ENCODE measurements around the gene RTN4IP1.
"Not testable (repeated sequence)": the region's sequence is repeated elsewhere in the genome, so short reads cannot be mapped to it uniquely, and the experiment has no call there.

The RTN4IP1 gene, protein sequence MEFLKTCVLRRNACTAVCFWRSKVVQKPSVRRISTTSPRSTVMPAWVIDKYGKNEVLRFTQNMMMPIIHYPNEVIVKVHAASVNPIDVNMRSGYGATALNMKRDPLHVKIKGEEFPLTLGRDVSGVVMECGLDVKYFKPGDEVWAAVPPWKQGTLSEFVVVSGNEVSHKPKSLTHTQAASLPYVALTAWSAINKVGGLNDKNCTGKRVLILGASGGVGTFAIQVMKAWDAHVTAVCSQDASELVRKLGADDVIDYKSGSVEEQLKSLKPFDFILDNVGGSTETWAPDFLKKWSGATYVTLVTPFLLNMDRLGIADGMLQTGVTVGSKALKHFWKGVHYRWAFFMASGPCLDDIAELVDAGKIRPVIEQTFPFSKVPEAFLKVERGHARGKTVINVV

DNA sequence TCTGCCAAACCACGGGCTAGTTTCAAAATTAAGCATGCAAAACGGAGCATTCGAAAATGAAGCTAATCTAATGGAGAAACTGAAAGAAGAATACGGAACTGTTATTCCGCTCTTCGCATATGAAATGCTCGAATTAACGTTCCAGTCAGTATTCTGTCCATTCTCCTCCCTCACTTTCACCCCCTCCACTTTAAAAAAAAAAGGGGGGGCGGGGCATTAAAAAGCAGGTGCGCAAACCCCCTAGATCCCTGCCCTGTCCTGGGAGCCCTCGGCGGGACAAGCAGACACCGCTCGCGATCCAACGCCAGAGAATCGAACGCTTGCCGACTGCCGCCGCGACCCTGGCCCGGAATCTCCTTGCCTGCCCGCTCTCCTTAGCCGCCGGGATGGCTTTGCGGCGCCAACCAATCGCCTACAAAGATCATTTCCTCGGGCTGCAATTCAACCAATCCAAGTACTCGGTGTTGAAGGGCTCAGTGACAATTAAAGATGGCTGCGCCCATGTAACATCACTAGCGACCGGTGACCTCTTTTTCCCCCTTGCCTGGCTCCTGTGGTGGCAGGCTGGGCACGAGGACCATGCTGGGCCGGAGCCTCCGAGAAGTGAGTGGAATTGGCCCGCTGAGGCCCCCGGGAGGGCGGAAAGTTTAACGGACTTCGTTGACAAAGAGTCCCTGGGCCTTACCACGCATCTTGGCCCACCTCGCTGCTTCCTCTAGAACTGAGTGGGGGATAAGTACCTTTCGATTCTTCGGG lies at the start of gene RTN4IP1, which contains the start of gene QRSL1:
Gene RTN4IP1, minus strand, starts transcription at position 396 of the 756 bp plus-strand sequence. CDS start 477 bp downstream, outside the sequence.
Gene QRSL1, plus strand, starts transcription at position 476 of the 756 bp plus-strand sequence. Its CDS starts 104 bp downstream, at position 580.
- DNase-seq = peak; percentile 83

DNA sequence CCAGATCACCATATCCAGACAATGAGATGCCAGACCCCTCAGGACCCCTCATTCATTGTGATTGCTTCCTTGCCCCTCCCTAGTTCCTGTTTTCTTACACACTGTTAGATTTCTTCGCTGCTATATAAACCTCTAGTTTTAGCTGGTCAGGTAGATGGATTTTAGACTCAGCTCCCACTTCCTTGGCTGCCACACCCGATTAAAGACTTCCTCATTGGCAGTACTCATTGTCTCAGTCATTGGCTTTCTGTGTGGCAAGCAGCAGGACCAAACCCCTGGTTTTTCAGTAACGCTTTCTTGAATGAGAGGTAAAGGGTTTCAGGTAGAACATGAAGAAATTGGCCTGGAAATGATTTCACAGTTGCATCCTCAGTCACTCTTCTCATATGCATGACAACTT lies 48.0 kb upstream of the RTN4IP1 start:
- DNase-seq = no peak

DNA sequence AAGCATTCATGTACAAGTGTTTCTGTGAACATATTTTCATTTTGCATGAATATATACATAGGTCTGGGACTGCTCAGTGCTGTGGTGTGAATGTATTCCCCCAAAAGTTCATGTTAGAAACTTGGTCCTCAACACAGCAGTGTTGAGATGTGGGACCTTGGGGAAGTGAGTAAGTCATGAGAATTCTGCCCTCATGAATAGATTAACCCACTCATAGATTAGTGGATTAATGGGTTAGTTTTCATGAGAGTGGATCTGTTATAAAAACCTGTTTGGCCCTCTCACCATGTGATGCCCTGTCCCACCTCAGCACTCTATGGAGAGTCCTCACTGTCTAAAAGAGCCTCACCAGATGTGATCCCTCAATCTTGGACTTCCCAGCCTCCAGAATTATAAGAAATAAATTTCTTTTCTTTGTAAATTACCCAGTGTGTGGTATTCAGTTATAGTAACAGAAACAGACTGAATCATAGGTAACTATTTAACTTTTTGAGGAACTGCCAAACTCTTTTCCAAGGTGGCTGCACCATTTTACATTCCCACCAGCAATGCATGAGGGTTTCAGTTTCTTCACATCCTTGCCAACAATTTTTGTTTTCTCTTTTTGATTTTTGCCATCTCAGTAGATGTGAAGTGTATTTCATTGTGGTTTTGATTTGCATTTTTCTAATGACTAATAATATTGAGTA lies 45.4 kb upstream of the RTN4IP1 start:
- DNase-seq = no peak

DNA sequence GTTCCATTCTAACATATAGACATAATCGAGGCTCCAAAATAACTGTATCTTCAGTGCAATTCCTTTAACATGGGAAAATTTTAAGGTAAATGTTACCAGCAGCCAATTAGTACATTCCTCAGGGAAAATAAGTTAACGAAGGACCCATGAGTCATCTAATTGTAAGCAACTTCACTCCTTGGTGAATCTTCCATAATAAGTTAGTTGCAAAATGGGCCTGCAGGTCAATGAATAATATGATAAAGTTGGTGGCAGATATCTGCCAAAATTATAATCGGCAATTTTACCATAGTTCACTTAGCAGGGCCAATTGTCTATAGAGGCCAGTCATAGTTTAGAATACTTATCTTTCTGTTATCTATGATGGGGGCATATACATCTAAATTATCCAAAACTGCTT lies 42.4 kb upstream of the RTN4IP1 start:
- DNase-seq = no peak

DNA sequence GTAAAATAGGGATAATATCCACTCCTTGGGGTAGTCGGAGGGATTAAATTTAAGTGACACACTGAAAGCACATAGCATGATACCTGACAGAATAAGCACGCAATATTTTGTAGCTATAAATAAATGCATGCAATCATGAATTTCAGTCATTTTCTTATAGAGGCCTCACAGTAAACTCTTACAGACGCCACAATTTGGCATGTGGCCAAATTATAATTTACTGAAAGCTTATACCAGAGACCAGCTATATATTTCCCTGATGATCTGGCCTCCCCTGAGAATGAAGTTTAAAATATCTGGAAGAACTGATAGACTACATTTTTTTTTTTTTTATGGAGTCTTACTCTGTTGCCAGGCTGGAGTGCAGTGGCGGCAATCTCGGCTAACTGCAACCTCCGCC lies 40.9 kb upstream of the RTN4IP1 start:
- peak; percentile 14 for DNase-seq

DNA sequence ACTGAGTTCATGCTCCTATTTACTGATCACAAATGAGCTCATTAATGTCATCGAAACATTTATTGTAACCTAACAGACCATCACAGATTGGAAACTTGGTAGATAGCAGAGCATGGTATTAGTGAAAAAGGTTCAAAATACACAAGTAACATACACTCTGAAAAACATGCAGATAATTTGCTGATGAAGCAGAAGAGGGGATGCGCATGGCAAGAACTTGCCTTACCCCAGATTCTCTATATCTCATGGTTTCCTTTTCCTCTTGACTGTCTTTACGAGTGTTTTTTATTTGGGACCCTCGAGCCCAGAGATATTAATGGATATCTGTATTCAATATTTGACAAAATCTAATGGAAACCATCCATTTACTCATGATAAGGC lies 37.7 kb upstream of the RTN4IP1 start:
- DNase-seq = no peak

DNA sequence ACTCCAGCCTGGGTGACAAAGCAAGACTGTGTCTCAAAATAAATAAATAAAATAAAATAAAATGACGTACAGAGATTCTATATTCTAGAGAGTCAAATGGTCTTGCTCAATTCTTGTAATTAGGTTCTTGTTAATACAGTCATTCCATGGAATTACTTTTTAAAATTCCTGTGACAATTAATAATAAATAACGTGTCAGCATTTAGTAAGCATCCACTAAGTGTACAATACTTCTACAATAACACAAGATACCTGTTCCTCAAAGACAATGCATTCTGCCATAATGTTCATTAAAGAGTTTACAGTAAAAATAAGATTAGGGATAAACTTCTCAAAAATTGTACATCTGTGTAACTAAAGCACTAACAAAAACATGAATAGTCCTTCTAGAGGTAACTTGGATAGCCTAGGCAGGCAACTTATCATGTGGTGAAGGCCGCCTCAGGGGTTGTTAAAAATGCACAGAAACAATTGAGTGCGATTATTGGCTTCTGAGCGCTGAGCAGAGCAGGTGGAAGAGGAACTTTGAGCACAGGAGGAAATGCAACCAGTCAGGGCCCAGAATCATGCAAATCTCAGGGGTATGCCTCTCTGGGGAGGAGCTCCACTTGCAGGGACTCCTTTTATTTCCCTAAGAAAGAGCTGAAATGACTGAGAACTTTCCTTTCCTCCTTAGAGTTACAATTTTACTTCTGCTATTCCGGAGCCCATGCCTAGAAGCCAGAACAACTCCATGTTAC lies 37.2 kb upstream of the RTN4IP1 start:
- DNase-seq = no peak

DNA sequence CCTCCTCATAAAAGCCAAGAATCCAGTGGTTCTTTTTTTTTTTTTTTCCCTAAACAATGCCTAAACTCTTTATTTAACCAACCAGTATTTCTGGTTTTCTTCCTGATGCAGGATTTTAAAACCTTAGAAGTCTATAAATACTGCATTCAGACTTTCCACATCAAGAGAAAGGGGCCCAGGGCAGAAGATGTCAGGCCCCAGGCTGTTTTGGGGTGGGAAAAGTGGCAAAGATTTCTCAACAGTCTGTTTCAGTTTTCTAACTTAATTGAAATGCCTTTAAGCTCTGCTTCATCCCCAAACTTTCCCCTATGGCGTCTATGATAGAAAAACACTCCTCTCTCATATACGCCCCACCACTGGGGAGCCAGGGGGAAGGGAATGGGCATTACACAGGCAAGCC lies 33.2 kb upstream of the RTN4IP1 start:
- no peak for DNase-seq

DNA sequence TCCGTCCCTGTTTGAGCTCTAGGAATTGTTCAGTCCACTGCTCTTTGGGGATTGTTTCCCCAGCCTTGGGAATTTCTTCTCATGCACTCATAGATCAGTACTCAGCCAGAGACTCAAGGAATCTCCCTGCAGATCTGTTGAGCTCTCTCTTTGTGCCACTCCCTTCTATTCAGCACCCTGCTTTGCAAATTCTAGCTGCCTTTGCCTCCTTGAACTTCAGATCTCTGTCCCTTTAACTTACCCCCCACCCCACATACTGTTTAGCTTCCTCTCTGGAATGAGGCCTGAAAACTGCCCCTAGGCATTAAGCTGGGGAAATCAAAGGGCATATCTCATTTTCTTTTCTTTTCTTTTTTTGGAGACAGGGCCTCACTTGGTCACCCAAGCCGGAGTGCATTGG lies 30.6 kb upstream of the RTN4IP1 start:
- DNase-seq = no peak

DNA sequence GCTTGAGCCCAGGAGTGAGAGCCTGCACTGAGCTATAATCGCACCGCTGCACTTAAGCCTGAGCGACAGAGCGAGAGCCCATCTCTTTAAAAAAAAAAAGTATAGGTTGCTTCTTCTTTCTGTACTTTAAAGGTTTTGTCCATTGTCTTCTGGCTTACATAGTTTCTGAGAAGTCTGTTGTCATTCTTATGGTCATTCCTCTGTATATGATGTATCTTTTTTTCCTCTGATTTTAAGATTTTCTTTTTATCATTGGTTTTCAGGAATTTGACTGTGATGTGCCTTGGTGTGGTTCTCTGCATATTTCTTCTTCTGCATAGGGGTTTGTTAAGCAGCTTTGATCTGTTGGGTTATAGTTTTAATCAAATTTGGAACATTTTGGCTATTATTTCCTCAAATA lies 29.2 kb upstream of the RTN4IP1 start:
- DNase-seq = no peak

DNA sequence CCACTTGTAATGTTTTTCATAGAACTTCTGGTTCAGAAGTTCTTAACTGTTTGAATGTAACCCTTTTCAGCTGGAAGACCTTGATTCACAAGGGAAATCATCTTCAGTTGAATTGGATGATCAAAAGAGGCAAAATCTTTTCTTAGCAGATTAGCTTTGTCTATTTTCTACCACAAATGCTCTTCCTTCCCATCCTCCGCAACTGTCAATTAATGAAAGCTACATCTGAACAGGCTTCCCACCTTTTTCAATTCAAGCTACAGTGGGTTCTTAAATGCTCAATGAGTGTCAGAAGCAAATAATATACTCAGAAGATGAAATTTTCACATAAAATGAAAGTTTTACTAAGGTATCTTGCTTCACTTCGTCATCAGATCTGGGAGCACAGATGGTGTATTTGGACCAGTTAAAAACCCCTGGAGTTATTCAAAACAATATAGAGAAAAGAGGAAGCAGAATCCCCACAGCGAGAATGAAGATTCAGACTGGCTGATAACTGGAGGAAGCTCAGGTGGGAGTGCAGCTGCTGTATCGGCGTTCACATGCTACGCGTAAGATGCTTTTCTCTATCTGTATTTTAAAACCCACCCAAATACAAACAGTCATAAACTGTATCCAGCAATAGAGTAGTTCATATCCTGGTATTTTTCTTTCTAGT lies 19.5 kb upstream of the RTN4IP1 start:
- DNase-seq = no peak

DNA sequence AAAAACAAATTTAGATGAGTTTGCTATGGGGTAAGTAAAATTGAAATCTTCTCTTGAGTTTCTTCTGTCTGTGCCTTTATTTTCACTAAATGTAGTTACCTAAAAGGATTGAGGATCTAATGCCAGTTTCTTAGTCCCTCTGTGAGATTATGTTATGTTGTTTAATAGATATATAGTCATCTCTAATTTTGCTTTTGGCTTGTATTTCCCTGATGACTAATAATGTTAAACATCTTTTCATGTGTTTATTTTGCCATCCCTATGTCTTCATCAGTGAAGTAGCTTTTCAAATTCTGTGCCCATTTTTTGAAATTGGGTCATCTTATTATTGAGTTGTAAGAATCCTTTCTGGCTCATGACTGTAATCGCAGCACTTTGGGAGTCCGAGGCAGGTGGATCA lies 13.8 kb upstream of the RTN4IP1 start:
- no peak for DNase-seq

DNA sequence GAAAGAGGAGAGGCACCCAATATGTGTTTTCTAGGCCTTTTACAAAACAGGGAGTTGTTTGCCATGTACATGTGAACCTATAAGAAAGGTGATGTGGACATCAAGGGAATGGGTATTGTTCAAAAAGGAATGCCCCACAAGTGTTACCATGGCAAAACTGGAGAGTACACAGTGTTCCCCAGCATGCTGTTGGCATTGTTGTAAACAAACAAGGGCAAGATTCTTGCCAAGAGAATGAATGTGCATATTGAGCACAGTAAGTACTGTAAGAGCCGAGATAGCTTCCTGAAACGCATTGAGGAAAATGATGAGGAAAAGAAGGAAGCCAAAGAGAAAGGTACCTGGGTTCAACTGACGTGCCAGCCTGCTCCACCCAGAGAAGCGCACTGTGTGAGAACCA lies 13.2 kb upstream of the RTN4IP1 start:
- DNase-seq = no peak

DNA sequence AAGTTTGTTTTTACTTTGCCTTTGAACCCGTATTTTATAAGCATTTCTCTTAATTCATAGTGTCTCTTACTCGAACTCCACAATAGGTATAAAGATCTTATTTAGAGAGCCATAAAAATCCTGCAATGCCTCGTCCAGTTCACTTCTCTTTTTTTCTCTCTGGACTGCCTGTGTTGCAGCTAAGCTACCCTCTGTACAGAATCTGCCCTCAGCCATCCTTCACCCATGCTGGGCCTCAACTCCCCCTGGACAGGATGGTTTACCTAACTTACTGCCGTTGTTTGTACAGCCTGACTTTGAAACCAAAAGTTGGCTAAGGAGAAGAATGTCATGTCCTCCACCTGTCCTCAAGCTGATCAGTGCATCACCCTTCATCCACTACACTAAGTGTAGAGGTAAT lies 10.5 kb upstream of the RTN4IP1 start:
- no peak for DNase-seq

DNA sequence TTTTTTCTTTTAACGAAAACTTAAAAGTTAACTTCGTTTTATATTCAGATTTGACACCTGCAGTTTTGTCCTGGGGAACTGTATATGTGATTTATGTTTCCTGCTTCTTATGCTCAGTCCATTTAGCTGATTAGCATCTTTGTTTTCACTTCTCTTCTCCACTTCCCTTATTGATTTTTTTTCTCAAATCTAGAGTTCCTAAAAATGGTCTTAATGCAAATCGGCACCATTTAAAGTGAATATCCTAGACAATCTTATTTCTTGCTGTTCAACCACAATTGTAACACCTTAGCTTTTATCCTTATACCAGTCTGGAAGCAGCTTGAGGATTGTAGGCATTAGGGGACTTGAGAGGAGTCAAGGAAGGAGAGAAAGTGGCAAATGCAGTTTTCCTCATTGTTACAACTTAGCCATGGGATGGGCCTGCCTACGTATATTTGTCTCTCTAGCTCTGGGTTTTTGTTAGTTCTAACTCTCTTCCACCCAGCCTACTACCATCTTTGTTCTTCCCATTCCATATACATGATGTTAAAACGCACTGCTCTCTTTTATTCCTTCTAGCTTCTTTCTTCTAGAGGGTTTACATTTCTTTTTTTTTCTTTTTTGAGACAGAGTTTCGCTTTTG lies 8.5 kb upstream of the RTN4IP1 start:
- DNase-seq = no peak

DNA sequence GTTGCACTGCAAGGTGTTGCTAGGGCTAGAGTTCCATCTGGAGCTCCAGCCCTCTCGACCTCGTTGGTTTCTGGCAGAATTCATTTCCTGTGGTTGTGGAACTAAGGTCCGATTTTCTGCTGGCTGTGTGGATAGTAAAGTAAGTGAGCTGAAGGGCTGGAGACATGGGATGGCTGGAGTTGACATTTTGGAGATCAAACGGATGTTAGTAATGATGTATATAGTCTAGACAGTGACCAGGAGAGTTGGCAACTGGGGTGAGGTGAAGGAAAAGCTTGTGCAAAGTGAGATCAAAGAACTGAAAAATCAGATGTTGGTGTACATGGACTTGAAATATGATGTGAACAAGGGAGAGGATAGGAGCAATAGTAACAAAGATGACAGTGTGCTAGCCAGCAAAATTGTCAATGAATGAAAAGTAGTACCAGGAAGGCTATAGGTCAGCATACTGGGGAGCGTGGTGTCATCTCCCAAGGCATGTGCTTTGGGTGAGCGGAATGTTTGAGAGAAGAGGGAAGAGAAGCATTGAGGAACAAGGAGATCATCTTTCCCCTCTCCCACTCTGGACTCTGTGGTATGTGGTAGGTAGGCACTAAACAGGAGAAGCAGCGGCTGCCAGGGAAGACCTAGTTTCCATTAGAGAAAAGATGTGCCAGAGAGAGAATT lies 7.9 kb upstream of the RTN4IP1 start:
- DNase-seq = no peak

DNA sequence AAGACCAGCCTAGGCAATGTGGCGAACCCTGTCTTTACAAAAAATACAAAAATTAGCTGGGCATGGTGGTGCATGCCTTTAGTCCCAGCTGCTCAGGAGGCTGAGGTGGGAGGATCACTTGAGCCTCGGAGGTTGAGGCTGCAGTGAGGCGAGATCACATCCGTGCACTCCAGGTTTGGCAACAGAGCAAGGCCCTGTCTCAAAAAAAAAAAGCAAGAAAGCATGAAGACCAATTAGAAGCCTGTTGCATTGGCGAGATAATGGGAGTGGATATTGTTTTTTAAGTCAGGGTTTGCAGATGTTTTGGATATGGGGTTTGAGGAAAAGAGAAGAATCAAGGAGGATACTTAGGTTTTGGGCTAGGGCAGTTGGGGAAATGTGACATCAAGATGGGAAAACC lies 5.3 kb upstream of the RTN4IP1 start:
- DNase-seq = no peak

DNA sequence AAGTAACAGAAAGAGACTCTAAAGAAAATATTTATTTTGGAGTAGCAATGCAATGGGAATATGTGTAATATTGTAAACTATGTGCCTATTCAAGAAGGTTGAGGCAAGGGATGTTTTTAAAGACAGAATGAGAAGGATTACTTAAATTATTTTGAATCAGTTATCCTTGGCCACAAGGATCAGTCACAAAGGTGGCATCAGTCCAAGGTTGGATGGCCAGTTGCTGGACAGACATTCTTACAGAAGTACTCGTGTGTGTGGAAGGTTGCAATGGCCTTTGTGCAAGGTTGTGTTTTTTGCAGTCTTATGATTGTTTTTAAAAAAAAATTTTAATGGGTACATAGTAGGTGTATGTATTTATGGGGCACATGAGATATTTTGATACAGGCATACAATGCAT lies 2.0 kb upstream of the RTN4IP1 start:
- no peak for DNase-seq

DNA sequence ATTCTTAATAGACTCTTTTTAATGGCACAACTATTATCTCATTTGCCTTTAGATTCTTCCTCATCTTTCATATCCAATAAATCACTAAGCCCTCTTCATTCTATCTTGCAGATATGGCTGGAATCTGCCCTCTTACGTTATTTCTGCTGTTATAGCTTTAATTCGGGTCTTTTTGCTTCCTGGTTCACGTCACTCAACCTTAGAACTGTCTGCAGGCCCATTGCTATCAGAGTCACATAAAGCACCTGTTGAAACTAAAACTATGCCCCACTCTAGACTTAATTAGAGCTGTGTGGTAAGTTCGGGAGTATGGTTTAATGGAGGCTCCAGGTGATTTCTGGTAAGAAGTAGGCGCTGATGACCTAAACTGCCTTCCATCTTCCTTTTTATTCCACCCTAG lies 1.1 kb upstream of the RTN4IP1 start:
- DNase-seq = no peak

DNA sequence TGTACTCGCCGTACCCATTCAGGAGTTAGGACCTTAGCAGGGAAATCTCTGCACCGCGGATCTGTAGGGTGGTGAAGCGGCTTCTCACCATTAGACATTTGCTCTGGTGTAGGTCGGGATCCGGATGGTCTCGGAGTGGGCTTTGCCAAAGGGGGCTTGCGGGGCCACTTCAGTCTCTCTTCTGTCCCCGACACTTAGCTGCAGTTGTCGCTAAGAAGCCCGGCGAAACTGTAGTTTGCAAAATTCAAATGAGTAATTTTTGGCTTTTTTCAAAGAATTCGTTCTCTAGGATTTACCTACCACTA lies 513 bp upstream of the RTN4IP1 start:
- DNase-seq = no peak

DNA sequence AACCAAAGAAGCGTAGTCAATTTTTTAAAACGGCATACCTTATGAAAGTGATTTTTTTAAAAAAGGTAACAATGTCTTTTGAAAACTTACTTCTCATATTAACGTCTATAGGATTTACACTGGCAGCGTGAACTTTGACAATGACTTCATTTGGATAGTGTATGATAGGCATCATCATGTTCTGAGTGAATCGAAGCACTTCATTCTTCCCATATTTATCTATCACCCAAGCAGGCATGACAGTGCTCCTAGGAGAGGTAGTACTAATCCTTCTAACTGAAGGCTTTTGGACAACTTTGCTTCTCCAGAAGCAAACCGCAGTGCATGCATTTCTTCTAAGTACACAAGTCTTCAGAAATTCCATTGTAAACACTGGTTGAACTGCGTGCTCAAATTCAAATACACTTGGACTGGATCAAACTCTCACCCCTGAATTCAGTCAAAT lies 618 bp downstream of the RTN4IP1 start:
- DNase-seq = no peak

DNA sequence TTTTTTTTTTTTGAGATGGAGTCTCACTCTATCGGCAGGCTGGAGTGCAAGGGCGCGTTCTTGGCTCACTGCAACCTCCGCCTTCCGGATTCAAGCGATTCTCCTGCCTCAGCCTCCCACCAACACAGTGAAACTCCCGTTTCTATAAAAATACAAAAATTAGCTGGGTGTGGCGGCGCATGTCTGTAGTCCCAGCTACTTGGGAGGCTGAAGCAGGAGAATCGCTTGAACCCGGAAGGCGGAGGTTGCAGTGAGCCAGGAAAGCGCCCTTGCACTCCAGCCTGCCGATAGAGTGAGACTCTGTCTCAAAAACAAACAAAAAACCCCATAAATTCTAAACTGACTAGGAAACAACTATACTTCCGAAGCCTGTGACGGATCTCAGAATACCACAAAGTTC lies 1.5 kb downstream of the RTN4IP1 start:
- not testable (repeated sequence) for DNase-seq

Data from NCI-H1105 (cell line).